HepG2 (cell line): ENCODE measurements around the gene KRTAP21-2.

ENCODE experiments used
- NCOA2 ChIP-seq: sonication (generic); formaldehyde crosslinking; IDR thresholded peaks from 2 replicates; pipeline ENCODE4 v1.8.0; 2022; ENCODE audit warnings: inconsistent platforms
- ZFYVE20 ChIP-seq: sonication (generic); formaldehyde crosslinking; IDR thresholded peaks from 2 replicates; pipeline ENCODE4 v1.8.0; 2023; ENCODE audit warnings: low read depth, mild to moderate bottlenecking, moderate library complexity, missing genetic modification reagents, borderline replicate concordance

GRCh38 chr21:30793581-30794314, 46.7 kb upstream of the KRTAP21-2 start:
- TF ChIP-seq ZFYVE20 (CRISPR knock-in tag) = no peak
- no peak for TF ChIP-seq NCOA2 (CRISPR knock-in tag)
